OCI-LY3 (cell line): ENCODE results near the gene HAGHL.

ENCODE experiments used
- H2AFZ ChIP-seq: fragments of 200-600, 300-600 bp; shearing (Covaris generic); 2 replicates; pipeline ENCODE4 v1.6.0; 2014; ENCODE audit warnings: antibody characterized with exemption, low read depth, low read length
- H3K27ac ChIP-seq: fragments of 200-600, 300-600 bp; sonication (generic); 2 replicates; pipeline ENCODE4 v1.5.1; 2014; ENCODE audit warnings: mild to moderate bottlenecking, low read length, moderate library complexity, mixed read lengths
- H3K27me3 ChIP-seq: fragments of 200-600, 300-600 bp; sonication (generic); 2 replicates; pipeline ENCODE4 v1.6.1; 2014; ENCODE audit warnings: low read depth, low read length, mixed read lengths
- H3K36me3 ChIP-seq: fragments of 200-600, 300-600 bp; sonication (generic); replicated peaks from 2 replicates; pipeline ENCODE3; 2014; ENCODE audit warnings: low read depth, low read length, mixed read lengths
- H3K4me1 ChIP-seq: fragments of 300-600, 200-600 bp; sonication (generic); 2 replicates; pipeline ENCODE4 v1.6.1; 2014; ENCODE audit warnings: low read length, mixed read lengths
- H3K4me2 ChIP-seq: fragments of 200-600, 300-600 bp; sonication (generic); 2 replicates; pipeline ENCODE4 v1.6.1; 2014; ENCODE audit warnings: low read length, mixed read lengths
- H3K4me3 ChIP-seq: fragments of 300-600, 200-600 bp; sonication (generic); 2 replicates; pipeline ENCODE4 v1.5.1; 2014; ENCODE audit warnings: antibody characterized with exemption, mild to moderate bottlenecking, low read length, moderate library complexity
- H3K79me2 ChIP-seq: fragments of 300-600, 200-600 bp; shearing (Covaris generic); 2 replicates; pipeline ENCODE4 v1.6.1; 2014; ENCODE audit warnings: mild to moderate bottlenecking, low read length, mixed read lengths
- H3K9ac ChIP-seq: fragments of 300-600, 200-600 bp; shearing (Covaris generic); 2 replicates; pipeline ENCODE4 v1.6.0; 2014; ENCODE audit warnings: mild to moderate bottlenecking, low read length, moderate library complexity
- H3K9me3 ChIP-seq: fragments of 200-600, 300-600 bp; shearing (Covaris generic); 2 replicates; pipeline ENCODE4 v1.6.1; 2014; ENCODE audit warnings: low read length, mixed read lengths; ENCODE audit not compliant: insufficient read depth
- H4K20me1 ChIP-seq: fragments of 200-600, 300-600 bp; sonication (generic); 2 replicates; pipeline ENCODE4 v1.6.1; 2016; ENCODE audit warnings: low read length, mixed read lengths; ENCODE audit not compliant: insufficient read depth
- CTCF ChIP-seq: fragments of 200-600, 300-600 bp; sonication (generic); IDR thresholded peaks from 2 replicates; pipeline ENCODE4 v1.5.1; 2014; ENCODE audit warnings: antibody characterized with exemption, low read length, low read depth
- EZH2phosphoT487 ChIP-seq: fragments of 200-600 bp; shearing (Covaris generic); IDR thresholded peaks from 2 replicates; pipeline ENCODE4 v1.6.1; 2018; ENCODE audit warnings: antibody characterized with exemption, mixed run types, low read depth

Gene HAGHL

DNA sequence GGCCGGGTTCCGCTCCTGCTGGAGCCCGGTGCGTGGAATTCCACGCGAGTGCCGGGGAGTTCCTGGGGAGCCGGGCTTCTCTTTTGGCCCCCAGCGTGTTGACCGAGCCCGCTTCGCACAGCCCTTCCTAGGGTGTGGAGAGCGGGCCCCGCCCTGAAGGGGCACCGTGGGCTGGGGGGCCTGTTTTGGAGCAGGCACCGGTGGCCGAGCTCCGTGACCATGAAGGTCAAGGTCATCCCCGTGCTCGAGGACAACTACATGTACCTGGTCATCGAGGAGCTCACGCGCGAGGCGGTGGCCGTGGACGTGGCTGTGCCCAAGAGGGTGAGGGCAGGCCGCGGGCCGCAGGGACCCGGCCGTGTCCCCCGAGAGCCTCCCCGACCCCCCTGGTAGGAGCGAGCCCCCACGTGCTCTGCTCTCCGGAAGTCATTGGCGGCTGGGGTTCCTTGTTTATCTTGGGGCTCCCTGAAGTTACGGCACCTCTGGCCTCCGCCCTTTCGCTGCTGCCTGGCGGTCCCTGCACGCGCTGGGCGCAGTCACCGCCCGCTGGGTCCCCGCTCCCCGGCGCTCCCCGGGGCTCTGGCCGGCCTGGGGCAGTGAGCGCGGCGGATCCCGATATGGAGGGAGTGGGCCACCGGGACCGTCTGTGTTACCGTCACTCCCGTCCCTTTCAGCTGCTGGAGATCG lies 528 bp downstream of the HAGHL start:
- peak overlapping the region; percentile 91 for H3K4me2 ChIP-seq
- H3K79me2 ChIP-seq, result no peaks in the 10 kb centered on the region
- H3K27me3 ChIP-seq, result no peaks in the 10 kb centered on the region
- TF ChIP-seq CTCF (no peak), EZH2phosphoT487 (no peak)
- peak overlapping the region; percentile 45; the same call in 1 of the 2 replicates for H2AFZ ChIP-seq
- H3K4me3 ChIP-seq, result peak overlapping the region; percentile 90
- peaks cover 3% of the 10 kb centered on the region for H3K36me3 ChIP-seq
- H3K27ac ChIP-seq, result peak overlapping the region; percentile 35
- H3K9ac ChIP-seq, result peak overlapping the region; percentile 89
- peaks cover 9% of the 10 kb centered on the region; the same call in 1 of the 2 replicates for H3K4me1 ChIP-seq
- no peaks in the 10 kb centered on the region for H4K20me1 ChIP-seq
- no peaks in the 10 kb centered on the region for H3K9me3 ChIP-seq

- H3K9ac ChIP-seq, result peak overlapping the region; percentile 89; the same call in 1 of the 2 replicates
- peak overlapping the region; percentile 90 for H3K4me3 ChIP-seq
- peak overlapping the region; percentile 70 for H3K4me2 ChIP-seq
- H3K79me2 ChIP-seq, result no peaks in the 10 kb centered on the region
- H3K27ac ChIP-seq, result no peak overlapping the region
- H2AFZ ChIP-seq, result no peak overlapping the region
- H3K36me3 ChIP-seq, result no peaks in the 10 kb centered on the region
- no peaks in the 10 kb centered on the region for H3K9me3 ChIP-seq
- H3K27me3 ChIP-seq, result no peaks in the 10 kb centered on the region
- TF ChIP-seq EZH2phosphoT487 (no peak), CTCF (no peak)
- no peaks in the 10 kb centered on the region for H4K20me1 ChIP-seq
- H3K4me1 ChIP-seq, result peaks cover 9% of the 10 kb centered on the region; the same call in 1 of the 2 replicates
Observed at GRCh38 chr16:728131-728889, 1.4 kb downstream of the HAGHL start.

- Histone ChIP-seq H3K36me3 (no peaks in the 10 kb centered on the region), H4K20me1 (no peaks in the 10 kb centered on the region), H3K9me3 (no peaks in the 10 kb centered on the region), H3K79me2 (no peaks in the 10 kb centered on the region), H3K4me3 (no peak overlapping the region), H3K4me2 (no peak overlapping the region), H3K4me1 (peaks cover 9% of the 10 kb centered on the region; the same call in 1 of the 2 replicates), H3K27me3 (no peaks in the 10 kb centered on the region), H2AFZ (no peak overlapping the region), H3K9ac (no peak overlapping the region), H3K27ac (no peak overlapping the region)
- TF ChIP-seq CTCF, result no peak
- TF ChIP-seq EZH2phosphoT487, result no peak
Observed at GRCh38 chr16:728890-729744, 2.2 kb downstream of the HAGHL start.
